PC-9 (cell line): Measurements from ENCODE around the gene PPP1R15A.
"Not testable (repeated sequence)": the region's sequence is repeated elsewhere in the genome, so short reads cannot be mapped to it uniquely, and the experiment has no call there.

Experiments
- CTCF ChIP-seq: fragments of 200-600 bp; sonication (generic); conservative IDR thresholded peaks from 2 replicates; pipeline ENCODE4 v1.6.1; 2017; ENCODE audit warnings: mixed run types, antibody characterized with exemption, mild to moderate bottlenecking, moderate library complexity
- EZH2 ChIP-seq: fragments of 200-600 bp; sonication (generic); IDR thresholded peaks from 2 replicates; pipeline ENCODE4 v1.8.0; 2017; ENCODE audit warnings: antibody characterized with exemption, low read depth

GRCh38 chr19:48889496-48889895, 17.3 kb downstream of the PPP1R15A start:
- not testable (repeated sequence) for TF ChIP-seq EZH2, CTCF
